HG03039 (cell line): ENCODE measurements around the gene FLT3LG.

Experiments
- ATAC-seq: cut with Tn5 transposase; IDR thresholded peaks from one replicate; pipeline ENCODE4 v1.9.1; 2021; ENCODE audit warnings: mild to moderate bottlenecking, moderate library complexity; ENCODE audit not compliant: unreplicated experiment

FLT3LG gene, protein sequence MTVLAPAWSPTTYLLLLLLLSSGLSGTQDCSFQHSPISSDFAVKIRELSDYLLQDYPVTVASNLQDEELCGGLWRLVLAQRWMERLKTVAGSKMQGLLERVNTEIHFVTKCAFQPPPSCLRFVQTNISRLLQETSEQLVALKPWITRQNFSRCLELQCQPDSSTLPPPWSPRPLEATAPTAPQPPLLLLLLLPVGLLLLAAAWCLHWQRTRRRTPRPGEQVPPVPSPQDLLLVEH

DNA sequence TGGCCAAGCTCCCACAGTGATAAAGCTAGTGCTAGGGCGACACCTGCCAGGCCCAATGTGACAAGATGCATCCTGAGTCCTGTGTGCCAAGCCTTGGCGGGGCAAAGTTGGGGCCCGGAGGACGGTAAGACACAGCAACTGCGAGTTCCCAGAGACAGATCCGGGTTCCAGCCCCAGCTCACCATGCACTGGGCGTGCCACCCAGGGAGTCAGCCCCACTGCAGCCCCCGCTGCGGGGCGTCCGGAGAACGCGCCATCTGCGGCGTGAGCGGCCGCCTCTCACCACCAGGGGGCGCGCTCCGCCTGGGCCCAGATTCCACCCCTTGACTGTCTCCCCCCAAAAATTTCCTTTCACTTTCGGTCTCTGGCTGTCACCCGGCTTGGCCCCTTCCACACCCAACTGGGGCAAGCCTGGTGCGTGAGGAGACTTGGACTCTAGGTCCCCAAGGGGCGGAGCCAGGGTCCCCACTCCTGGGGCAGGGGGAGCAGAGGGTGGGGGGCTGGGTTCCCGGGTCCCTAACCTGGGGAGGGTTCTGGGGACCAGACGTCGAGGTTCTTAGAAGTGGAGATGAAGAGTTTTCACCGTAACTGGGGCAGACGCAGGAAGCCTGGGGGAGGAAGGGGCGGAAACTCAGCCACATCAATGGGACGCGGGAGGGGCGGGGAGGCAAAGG is at the start of gene FLT3LG:
Gene FLT3LG (plus strand): TSS at position 348 of the 674 bp plus-strand sequence. CDS start 425 bp downstream, outside the sequence.
- no peak for ATAC-seq

DNA sequence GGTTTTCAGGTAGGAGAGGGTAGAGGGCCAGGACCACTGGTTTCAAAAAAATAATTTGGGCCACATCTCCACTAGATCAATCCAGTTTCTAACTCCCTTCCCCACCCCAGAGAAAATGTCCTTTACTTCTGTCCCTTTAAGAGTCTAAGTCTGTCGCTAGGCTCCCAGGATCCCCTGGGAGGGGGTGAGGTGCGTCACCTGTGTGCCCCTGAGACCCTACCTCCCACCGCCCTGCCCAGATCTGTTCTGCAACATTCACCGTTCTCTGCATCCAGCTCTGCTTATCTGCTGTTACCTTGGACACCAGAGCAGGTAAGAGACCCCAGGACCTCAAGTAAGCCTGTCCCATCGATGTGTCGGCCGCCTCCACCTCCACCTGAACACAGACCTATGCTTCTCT is 48.8 kb upstream of the FLT3LG start, which contains the start of gene GFY:
Gene GFY (plus strand): TSS at position 211 of the 400 bp plus-strand sequence. CDS start 1,043 bp downstream, outside the sequence.
- no peak for ATAC-seq

DNA sequence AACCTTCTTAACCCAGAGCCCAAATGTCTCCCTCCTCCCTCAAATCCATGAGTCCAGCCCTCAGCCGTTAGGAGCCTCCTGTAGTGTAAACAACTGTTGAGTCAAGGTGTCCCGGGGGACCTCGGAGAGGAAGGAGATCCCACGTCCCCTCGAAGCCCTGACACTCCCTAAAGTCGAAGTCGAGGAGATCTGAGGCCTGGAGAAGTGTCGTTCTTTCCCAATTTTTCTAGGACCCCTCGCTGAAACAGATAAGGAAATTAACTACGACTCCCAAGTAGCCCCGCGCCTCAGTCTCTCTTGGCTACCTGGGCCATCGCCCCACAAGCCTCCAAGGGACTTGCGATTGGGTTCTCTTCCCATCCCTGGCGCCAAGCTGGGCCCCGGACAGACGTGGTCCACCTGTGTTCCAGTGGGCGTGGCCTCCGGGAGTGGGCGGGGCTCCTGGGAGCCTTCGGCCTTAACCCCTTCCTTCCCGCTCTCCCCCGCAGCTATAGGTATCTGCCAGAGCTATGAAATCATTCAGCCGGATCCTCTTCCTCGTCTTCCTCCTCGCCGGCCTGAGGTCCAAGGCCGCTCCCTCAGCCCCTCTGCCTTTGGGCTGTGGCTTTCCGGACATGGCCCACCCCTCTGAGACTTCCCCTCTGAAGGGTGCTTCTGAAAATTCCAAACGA is 48.0 kb upstream of the FLT3LG start:
- ATAC-seq = no peak

DNA sequence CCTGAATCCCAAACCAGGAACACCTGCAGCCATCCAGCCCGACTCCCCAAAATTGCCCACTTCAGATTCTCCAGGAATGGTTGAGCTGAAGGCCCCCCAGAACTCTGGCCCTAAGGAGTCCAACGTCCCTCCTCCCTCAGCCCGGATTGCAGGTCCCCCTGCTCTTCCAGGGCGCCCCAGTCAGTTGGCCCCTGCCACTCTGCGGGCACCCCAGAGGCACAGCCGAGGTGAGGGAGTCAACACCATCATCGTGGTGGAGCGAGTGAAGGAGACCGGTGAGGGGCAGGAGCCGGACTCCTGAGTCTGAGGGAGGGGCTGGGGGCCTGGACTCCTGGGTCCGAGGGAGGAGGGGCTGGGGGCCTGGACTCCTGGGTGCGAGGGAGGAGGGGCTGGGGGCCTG is 46.7 kb upstream of the FLT3LG start:
- ATAC-seq = no peak

DNA sequence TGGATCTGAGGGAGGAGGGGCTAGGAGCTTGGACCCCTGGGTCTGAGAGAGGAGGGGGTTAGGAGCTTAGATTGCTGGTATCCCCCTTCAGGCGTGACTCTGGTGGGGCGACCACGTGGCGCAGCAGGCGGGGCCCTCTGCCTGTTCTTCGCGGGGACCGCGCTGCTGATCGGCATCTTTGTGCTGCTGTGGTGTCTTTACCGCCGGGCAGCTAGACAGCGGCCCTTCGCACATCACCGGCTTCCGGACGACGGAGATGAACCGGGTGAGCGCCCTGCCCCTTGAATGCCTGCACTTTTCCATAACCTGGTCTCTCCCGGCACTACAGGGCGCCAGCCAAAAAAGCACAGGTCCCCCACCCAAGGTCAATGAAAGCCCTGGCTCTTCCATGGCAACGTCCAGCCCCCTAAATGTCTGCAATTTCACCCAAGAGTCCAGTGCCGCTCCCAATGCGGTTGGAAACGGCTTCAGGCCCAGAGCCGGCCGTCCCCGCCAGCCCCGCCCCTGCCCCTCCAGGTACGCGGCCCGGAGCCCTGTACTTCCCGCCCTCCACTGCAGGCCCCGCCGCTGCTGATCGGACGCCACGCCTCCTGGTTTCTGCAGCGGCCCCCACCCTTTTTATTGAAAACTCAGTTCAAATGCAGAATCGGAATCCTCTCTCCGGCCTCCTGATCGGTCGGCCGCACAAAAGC is 46.0 kb upstream of the FLT3LG start:
- ATAC-seq = no peak

DNA sequence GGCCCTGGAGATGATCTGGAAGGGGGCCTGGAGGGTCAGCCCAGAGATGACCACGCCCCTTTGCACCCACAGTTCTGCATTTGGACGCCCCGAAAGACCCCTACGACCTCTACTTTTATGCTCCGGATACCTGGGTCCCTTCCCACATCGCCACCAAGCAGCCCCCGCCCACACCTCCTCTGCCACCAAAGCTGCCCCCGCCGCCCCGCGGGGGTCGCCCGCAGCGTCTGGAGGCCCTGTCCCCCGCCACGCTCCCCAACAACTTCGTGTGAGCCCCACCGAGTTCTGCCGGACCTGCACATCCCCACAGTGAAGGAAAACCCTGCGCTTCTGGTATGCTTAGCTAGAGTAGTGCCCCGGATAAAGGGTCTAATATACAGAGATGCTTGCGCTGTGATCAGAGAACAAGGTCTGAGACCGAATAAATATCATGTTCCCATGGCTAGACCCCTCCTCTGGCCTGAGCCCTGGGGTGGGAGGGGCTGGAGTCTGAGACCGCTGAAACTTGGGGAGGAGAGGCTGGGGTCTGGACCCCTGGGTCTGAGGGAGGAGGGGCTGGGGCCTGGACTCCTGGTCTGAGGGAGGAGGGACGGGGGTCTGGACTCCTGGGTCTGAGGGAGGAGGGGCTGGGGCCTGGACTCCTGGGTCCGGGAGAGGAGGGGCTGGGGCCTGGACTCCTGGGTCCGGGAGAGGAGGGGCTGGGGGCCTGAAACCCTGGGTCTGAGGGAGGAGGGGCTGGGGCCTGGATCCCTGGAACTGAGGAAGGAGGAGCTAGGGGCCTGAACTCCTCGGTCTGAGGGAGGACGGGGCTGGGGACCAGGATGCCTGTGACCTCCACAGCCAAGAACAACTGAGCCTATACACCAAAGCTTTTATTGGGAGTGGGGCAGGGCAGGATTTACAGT is 45.2 kb upstream of the FLT3LG start:
- no peak for ATAC-seq

DNA sequence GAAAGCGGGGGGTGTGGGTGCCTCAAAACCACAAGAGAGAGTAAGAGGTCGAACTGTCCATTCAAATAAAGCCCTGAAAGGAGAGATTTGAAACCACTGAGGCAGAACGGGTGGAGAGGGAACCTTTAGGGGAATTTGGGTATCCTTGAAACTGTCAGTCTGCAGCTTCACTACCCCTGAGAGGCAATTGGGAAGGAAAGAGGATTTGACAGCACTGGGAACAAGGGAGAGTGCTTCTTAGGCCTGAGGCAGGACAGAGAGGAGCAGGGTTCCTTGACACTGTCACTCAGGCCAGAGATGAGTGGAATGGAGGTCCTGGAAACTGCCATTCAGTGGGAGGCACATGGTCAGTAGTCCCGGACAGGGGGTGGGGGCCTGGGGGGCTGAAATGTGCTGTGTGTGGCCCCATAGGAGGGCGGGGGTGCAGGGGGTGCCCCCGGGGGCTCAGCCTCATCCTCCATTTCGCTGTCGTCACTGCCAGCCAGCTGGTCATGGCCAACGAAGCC is 43.8 kb upstream of the FLT3LG start:
- ATAC-seq = no peak

DNA sequence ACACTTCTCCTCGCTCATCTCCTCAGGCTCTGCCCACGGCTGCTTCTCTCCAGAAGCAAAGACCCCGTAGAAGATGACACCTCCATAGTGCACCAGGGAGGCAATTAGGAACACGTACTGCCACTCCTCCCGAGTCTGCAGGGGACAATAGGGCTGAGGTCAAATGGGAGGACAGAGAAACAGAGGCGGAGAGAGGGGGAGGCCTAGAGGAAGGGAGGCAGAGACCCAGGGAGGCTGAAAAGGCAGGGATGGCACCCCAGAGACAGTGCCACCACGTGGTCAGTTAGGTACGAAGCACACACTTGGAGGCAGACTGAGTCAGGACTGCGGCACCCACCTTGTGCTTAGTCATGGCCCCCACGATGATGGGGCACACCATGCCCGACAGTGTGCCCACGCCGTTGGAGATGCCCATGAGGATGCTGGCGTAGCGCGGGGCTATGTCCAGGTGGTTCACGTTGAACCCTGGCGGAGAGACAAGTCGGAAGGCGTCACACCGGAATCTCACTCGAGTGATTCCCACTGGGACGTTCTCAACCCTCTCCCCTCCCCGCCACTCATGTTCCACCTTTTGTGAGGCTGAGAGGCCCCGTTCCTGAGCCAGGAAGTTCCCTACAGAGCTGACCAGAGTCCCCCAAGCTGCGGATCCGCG is 43.2 kb upstream of the FLT3LG start:
- ATAC-seq = no peak

DNA sequence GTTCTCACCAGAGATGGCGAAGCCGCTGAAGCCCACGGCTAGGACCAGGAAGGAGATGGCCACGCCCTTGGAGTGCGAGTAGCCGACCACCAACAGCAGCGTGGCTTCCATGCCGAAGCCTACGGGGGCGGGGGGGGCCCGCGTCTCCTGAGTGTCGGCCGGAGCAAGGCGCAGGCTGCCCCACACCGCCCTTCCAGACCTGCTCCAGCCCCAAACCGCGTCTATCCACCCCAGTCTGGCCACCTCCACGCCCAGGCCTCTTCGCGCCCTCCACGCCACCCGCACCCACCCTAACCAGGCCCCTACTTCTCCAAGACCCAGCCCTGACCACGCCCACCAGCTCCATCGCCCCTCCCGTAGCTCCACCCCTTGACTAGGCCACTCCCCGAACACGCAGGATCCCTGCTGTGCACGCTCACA is 42.7 kb upstream of the FLT3LG start:
- no peak for ATAC-seq

DNA sequence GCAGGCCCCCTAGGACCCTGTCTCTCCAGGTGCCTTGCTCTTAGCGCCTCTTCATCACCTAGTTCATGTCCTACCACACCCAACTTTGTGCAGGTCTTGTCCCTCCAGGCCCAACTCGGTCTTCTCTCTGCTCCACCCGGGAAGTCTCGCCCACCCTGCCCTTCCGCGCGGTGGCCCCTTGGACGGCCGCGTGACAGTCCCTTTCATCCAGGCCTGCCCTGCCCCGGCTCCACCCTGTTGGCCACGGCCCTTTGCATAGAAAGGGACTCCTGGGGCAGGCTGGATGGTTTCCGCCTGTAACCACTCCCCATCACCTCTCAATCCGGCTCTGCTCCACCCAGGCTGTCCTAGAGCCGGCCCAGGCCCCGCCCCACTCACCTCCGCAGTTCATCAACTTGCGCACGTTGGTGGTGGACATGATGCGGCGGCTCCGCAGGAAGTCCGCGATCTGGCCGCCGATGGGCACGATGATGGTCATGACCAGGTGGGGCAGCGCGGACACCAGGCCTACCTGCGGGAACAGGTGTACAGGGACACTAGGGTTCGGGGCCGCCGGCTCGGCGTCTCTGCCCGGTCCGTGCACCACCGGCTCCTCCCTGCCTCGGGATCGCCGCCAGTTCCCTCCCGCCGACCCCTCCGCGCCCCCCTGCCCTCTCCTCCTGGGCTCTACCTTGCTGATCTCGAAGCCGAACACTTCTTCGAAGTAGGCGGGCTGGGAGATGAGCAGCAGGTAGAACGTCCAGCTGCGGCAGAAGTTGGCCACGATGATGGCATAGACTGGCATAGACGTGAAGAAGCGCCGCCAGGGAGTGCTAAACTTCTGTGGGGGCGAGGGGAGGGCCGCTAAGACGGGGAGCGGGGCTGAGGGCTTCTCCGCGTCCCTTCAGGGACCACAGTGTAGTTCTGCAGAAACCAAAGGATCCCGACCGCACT is 41.6 kb upstream of the FLT3LG start:
- ATAC-seq = no peak

DNA sequence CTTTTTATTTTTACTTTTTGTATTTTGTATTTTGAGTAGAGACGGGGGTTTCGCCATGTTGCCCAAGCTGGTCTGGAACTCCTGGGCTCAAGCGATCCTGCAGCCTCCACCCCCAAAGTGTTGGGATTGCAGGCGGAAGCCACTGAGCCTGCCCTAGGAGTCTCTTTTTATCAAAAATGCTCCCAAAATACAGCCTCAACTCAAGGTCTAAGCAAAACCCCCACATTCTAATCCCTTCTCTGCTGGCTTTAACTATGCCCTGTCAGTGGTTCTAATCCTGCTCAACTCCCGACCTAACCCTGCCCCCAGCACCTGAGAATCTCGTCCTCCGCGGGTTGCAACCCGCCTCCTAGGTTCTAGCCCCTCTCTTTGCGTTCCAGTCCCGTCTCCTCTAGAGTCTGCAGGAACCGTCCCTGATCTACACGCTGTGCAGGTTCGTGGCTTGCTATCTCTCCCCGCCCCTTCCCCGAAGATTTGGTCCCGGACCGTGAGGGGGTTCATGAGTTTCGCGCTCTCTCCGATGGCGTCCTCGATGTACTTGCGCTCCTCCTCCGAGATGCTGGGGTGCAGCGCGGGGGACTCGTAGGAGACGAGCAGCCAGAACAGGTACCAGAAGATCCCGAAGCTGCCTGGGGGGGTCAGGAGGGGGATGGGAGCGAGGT is 40.6 kb upstream of the FLT3LG start:
- no peak for ATAC-seq

DNA sequence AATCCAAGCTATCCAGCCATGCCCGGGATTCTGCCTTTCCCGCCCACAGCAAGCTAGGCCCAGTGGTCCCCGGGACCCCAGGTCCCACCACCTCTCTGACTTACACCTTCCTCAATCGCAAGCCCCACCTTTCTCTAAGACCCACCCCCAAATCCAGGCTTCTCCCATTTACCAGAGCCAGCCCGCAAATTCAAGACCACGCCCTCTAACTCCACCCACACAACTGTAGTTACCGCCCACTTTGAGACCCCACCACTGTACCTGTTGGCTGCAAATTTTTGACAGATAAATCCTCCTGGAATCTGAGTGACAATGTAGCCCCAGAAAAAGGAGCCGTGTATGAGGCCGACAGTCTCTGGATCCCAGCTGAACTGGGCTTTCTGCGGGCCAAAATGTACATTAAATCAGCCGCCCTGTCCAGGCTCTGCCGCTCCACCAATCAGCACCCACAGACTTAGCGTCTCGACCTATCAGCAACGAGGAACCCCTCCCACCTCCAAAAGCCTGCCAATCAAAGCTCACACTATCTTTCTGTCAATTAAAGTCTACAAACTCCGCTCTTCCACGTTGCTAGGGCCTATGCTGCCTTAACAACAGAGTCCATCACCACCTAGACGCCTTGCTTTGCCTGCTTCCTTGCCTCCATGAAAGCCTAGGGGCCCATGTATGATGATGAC is 39.0 kb upstream of the FLT3LG start:
- no peak for ATAC-seq

DNA sequence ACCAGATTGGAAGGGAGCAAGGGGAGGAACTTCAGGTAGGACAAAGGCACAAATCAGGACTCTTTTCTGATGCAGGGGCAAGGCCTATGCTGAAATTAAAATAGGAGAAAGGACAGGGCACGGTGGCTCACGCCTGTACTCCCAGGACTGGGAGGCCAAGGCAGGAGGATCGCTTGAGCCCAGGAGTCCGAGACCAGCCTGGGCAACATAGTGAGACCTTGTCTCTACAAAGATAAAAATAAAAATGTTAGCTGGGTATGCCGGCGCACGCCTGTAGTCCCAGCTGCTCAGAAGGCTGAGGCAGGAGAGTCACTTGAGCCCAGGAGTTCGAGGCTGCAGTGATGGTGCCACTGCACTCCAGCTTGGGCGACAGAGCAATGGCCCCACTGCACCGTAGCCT is 38.3 kb upstream of the FLT3LG start:
- no peak for ATAC-seq

DNA sequence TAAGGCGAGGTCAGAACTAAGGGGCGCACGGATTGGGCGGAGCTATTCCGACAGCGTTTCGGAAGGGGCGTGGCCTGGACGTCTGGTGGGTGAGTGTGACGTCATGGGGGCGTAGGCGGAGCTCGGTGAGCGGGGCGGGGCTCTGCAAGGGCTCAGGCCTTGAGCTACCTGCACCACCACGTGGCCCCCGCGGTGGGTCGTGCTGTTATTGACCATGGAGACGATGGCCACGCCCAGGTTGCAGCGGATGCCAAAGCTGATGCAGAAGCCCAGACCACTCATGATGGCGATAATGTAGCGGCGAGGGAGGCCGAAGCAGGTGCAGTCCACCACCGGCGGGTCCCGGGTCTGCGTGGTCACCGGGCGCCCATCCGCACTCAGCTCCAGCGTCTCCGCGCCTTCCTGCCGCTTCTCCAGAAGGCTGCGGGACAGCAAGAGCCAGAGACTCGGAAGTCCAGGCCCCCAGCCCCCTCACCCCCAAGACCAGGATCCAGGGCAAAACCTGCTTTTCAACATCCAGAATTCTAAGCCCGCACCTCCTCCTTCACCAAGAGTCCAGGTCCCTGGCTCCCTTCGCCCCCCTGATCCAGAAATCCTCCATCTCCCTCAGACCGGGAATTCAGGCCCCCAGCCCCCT is 37.5 kb upstream of the FLT3LG start:
- no peak for ATAC-seq

DNA sequence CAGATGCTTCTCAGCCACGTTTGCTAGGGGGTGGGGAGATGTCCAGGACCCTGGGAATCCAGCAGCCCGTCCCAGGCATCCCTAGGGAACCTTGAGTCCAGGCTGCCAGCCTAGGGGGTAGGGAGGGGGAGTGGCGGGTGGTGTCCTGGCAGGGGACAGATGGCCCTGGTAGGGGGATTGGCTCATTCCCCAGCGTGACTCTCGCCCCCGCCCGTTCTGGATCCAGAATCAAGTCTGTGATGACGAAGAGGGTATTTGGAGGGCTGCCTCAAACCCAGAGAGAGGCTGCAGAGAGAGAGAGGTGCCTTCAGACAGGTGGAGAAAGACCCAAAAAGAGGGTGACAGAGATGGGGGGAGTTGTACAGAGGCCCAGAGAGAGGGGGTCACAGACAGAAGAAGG is 36.8 kb upstream of the FLT3LG start:
- no peak for ATAC-seq

DNA sequence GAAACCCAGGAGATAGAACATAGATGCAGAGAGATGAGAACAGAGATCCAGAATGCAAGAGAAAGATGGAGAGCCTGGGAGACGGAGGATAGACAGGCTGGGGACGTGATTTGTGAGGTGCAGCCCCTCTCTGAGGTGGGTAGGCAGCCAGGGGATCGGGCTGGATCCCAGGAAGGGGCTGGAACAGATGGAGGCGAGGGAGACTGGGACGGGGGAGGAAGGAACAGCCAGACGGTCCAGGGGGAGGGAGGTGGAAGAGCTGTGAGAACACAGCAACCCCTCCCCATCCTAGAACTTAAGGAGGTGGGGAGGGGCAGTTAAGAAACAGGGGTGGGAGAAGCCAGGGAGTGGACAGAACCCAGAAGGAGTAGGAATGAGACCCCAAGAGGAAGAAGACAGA is 35.8 kb upstream of the FLT3LG start:
- no peak for ATAC-seq

DNA sequence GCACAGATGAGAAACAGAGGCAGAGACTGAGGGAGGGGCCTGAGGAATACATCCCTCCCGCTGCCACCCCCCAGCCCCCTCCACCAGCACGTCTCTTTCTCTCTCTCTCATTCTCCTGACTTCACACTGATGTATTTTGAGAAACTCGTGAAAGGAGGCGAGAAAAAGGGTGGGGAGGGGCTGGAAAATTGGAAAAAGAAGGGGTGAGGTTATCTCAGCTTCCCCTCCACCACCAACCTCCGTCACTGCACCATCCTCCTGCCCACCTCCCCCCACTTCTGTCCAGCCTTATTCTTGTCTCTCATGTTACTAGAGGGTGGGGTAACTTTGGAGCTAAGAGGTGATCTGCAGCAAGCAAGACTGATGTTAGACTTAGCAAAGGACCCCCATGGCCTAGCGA is 34.2 kb upstream of the FLT3LG start:
- ATAC-seq = no peak
